Transverse colon (tissue), 4 donors: ENCODE data around the gene TMTC1. TPM values are rescaled to one million over a fixed set of nuclear protein-coding genes. Genes with fewer than 3 reads are reported as not detected.

ENCODE experiments used
- DNase-seq: peaks from one replicate; pipeline ENCODE4 v3.0.0-alpha.2; 2019
- H3K27ac ChIP-seq, 4 donors: fragments of 200-600 bp; sonication (generic); 2 replicates each; pipeline ENCODE4 v1.5.1; 2016 to 2018; ENCODE audit warnings: inconsistent platforms in 4 of 4
- H3K27me3 ChIP-seq: fragments of 200-600 bp; sonication (generic); 2 replicates; pipeline ENCODE4 v1.5.1; 2017; ENCODE audit warnings: inconsistent platforms
- H3K36me3 ChIP-seq, 4 donors: fragments of 200-600 bp; sonication (generic); 2 replicates each; pipeline ENCODE4 v1.5.1; 2017 to 2019; ENCODE audit warnings: inconsistent platforms in 4 of 4
- H3K4me1 ChIP-seq, 4 donors: fragments of 200-600 bp; sonication (generic); 2 replicates each; pipeline ENCODE4 v1.5.1; 2017 to 2020; ENCODE audit warnings: inconsistent platforms in 4 of 4
- H3K4me3 ChIP-seq, 4 donors: fragments of 200-600 bp; sonication (generic); 1 replicate in 1 of 4; 2 replicates in 3 of 4; pipeline versions ENCODE4 v1.5.1 to v1.6.1; 2017 to 2019; ENCODE audit warnings: inconsistent platforms in 4 of 4
- H3K9me3 ChIP-seq, 2 donors: fragments of 200-600 bp; sonication (generic); 2 replicates each; pipeline ENCODE4 v1.5.1; 2017 to 2019; ENCODE audit warnings: inconsistent platforms in 2 of 2
- CTCF ChIP-seq, 5 experiments: fragments of 200-600 bp in 3 of 5; fragments of 450-650 bp in 2 of 5; sonication (generic) in 3 of 5; IDR thresholded peaks; 1 replicate in 2 of 5; 2 replicates in 3 of 5; pipeline ENCODE4 v1.5.1; 2016 to 2017; ENCODE audit warnings: antibody characterized with exemption in 5 of 5, inconsistent platforms in 3 of 5, mild to moderate bottlenecking in 2 of 5, moderate library complexity in 1 of 5
- EP300 ChIP-seq: sonication (generic); formaldehyde crosslinking; IDR thresholded peaks from one replicate; pipeline ENCODE4 v1.6.1; 2017; ENCODE audit warnings: antibody characterized with exemption, low read depth
- POLR2A ChIP-seq: fragments of 450-650 bp; IDR thresholded peaks from one replicate; pipeline ENCODE4 v1.6.1; 2016; ENCODE audit warnings: antibody characterized with exemption, mild to moderate bottlenecking, moderate library complexity
- POLR2AphosphoS5 ChIP-seq, 3 donors: sonication (generic); formaldehyde crosslinking; IDR thresholded peaks; one replicate each; pipeline ENCODE4 v1.6.1; 2016; ENCODE audit warnings: antibody characterized with exemption in 3 of 3
- WGBS, 2 donors: methylation state at CpG; one replicate each; pipeline ENCODE4 v1.1.5; 2018; ENCODE audit warnings: low coverage in 1 of 2; 5-methylcytosine and 5-hydroxymethylcytosine counted together
- in situ Hi-C, 4 donors: fragments of 200-750 bp; cut with MboI; loops; one replicate each; pipeline versions ENCODE4 v1.15.0 to v1.15.1; 2017; ENCODE audit warnings: low sequenced_read_pairs in 3 of 4, low pct_ligation_motif_present in 1 of 4, low pct_unique_long_range_greater_than_20kb in 1 of 4
- intact Hi-C: fragments of 100-400 bp; cut with DNase I; formaldehyde crosslinking; loops from one replicate; pipeline ENCODE4 v1.15.1; 2023; ENCODE audit warnings: low total_unique reads
- total RNA-seq, 4 donors: library from RNA; depleted of rRNA; stranded (reverse); fragments of >200 nt; gene quantifications; one replicate each; pipeline ENCODE4 v1.1.0, GENCODE V29; 2016

Gene TMTC1
- total RNA-seq, 4 donors from 2014 or later, result 10.2 to 26.9 (median 16.9) TPM

GRCh38 chr12:29734305-29734704, 49.4 kb downstream of the TMTC1 start:
- Histone ChIP-seq H3K27me3 (no peaks in the 10 kb centered on the region), H3K4me3 (no peak overlapping the region), H3K36me3 (no peaks in the 10 kb centered on the region), H3K4me1 (peaks cover 0 to 20% (median 7%) of the 10 kb centered on the region in 4 donors), H3K9me3 (no peaks in the 10 kb centered on the region), H3K27ac (peak overlapping the region; percentile 9 to 28 (median 26))
- TF ChIP-seq CTCF (IDR thresholded peaks at IDR 0.05), result no peak
- no peak for TF ChIP-seq POLR2AphosphoS5 (IDR thresholded peaks at IDR 0.05)
- TF ChIP-seq EP300, result no peak
- no peak for TF ChIP-seq POLR2A
- intact Hi-C loops, result no loop called here
- in situ Hi-C loops, result no loop called here
- no peak for DNase-seq
- WGBS, 2 donors, result 66 to 78% methylated on average over 3 to 5 of the region's 5 CpGs

DNA sequence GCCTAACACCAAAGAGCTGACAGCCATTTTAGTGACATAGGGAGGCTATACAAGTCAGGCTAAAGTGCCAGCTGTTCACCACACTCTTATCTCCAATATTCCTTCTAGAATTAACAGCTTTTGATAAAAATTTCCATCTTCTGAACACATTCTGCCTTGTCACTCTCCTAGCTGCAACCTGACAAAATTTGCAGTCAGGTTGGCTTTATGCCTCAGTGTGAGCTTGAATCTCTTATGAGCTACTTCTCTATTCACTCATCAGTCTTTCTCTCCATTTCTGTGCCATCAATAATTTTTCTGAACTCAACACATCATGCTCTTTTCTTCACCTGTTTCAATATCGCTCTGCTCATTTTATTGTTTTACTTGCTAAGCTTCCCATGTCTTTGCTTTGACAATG, 50.2 kb downstream of the TMTC1 start:
- no peak for DNase-seq
- intact Hi-C loops, result no loop called here
- 82 to 86% methylated on average over 1 of the region's 1 CpG for WGBS, 2 donors
- no peaks in the 10 kb centered on the region for H3K9me3 ChIP-seq
- TF ChIP-seq EP300 (no peak), POLR2A (no peak), CTCF (IDR thresholded peaks at IDR 0.05) (no peak), POLR2AphosphoS5 (IDR thresholded peaks at IDR 0.05) (no peak)
- H3K27ac ChIP-seq, result peak overlapping the region in 2 of 4 donors; percentile 14 to 27
- in situ Hi-C loops, result no loop called here
- H3K4me1 ChIP-seq, result peaks cover 0 to 20% (median 7%) of the 10 kb centered on the region in 4 donors
- H3K27me3 ChIP-seq, result no peaks in the 10 kb centered on the region
- H3K36me3 ChIP-seq, result no peaks in the 10 kb centered on the region
- H3K4me3 ChIP-seq, result no peak overlapping the region

DNA sequence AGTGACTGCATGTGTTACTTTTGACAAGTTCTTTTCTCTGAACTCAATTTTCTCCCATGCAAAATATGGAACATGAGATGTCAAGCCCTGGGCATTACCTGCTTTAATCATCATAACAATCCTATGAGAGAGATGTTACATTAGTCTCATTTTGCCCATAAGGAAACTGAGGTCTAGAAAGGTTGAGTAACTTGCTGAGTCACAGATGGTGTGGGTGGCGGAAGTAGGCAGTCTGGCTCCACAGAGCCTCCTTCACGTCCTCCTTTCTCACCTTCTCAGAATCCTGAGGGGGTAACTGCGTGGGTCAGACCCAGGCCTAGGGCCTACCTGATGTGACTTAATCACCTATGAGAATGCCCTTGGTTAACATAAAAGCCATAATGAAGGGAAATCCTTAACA, 50.7 kb downstream of the TMTC1 start:
- H3K36me3 ChIP-seq, result no peaks in the 10 kb centered on the region
- peaks cover 0 to 20% (median 7%) of the 10 kb centered on the region in 4 donors for H3K4me1 ChIP-seq
- no peaks in the 10 kb centered on the region for H3K27me3 ChIP-seq
- WGBS, 2 donors, result 87% methylated on average over 3 of the region's 3 CpGs; no CpG with 5 or more reads in 1 of the 2 donors
- intact Hi-C loops (no loop called here), in situ Hi-C loops (no loop called here)
- TF ChIP-seq POLR2AphosphoS5 (IDR thresholded peaks at IDR 0.05) (no peak), EP300 (no peak), POLR2A (no peak), CTCF (IDR thresholded peaks at IDR 0.05) (no peak)
- H3K27ac ChIP-seq, result no peak overlapping the region
- no peak for DNase-seq
- no peaks in the 10 kb centered on the region for H3K9me3 ChIP-seq
- H3K4me3 ChIP-seq, result no peak overlapping the region

DNA sequence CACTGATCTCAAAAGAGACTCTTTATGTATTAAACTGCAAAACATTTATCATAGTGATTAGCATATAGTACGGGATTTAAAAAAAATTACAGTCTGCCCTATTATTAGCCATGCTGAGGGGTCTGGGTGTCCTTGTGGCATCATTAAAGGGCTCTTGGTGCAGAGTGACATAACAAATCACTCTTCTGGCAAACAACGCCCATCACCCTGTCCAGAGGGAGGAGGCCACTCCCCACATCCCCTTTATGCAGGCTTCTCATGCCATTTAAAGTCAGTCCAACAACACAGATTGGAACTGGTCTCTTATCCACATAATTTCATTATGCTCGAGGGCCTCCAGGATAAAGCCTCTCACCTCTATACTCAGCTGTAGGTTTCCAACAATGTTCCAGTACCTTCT, 51.1 kb downstream of the TMTC1 start:
- WGBS, 2 donors, result 40 to 80% methylated on average over 2 to 3 of the region's 3 CpGs
- DNase-seq, result no peak
- in situ Hi-C loops, result no loop called here
- Histone ChIP-seq H3K4me1 (peaks cover 0 to 20% (median 6%) of the 10 kb centered on the region in 4 donors), H3K4me3 (no peak overlapping the region), H3K9me3 (no peaks in the 10 kb centered on the region), H3K27me3 (no peaks in the 10 kb centered on the region), H3K36me3 (no peaks in the 10 kb centered on the region), H3K27ac (peak overlapping the region in 2 of 4 donors; percentile 12 to 32)
- intact Hi-C loops, result no loop called here
- TF ChIP-seq POLR2A (no peak), POLR2AphosphoS5 (IDR thresholded peaks at IDR 0.05) (no peak), EP300 (no peak), CTCF (IDR thresholded peaks at IDR 0.05) (no peak)
